DOHH2 (cell line): ENCODE results near the gene ALG2.

Source experiments
- H3F3A ChIP-seq: fragments of 200-600 bp; sonication (generic), shearing (Covaris generic); 2 replicates; pipeline ENCODE4 v1.6.0; 2016; ENCODE audit warnings: antibody characterized with exemption, mild to moderate bottlenecking; ENCODE audit not compliant: control insufficient read depth, insufficient read depth
- H3K27ac ChIP-seq: fragments of 200-600 bp; sonication (generic); 2 replicates; pipeline ENCODE4 v1.5.1; 2014; ENCODE audit warnings: low read depth, mild to moderate bottlenecking, low read length, moderate library complexity
- H3K27me3 ChIP-seq: fragments of 200-600 bp; sonication (generic); 2 replicates; pipeline ENCODE4 v1.6.1; 2014; ENCODE audit warnings: mild to moderate bottlenecking, low read length, mixed read lengths; ENCODE audit not compliant: control insufficient read depth
- H3K36me3 ChIP-seq: fragments of 200-600 bp; sonication (generic); 2 replicates; pipeline ENCODE4 v1.6.1; 2014; ENCODE audit warnings: mild to moderate bottlenecking, low read length, moderate library complexity, mixed read lengths; ENCODE audit not compliant: control insufficient read depth
- H3K4me1 ChIP-seq: fragments of 200-600 bp; sonication (generic); 2 replicates; pipeline ENCODE4 v1.6.1; 2014; ENCODE audit warnings: mild to moderate bottlenecking, low read length, mixed read lengths; ENCODE audit not compliant: control insufficient read depth
- H3K4me2 ChIP-seq: fragments of 200-600 bp; sonication (generic); 2 replicates; pipeline ENCODE4 v1.6.0; 2014; ENCODE audit warnings: mild to moderate bottlenecking, low read length, moderate library complexity
- H3K4me3 ChIP-seq: fragments of 200-600 bp; sonication (generic); 2 replicates; pipeline ENCODE4 v1.5.1; 2014; ENCODE audit warnings: mild to moderate bottlenecking, low read length, mixed read lengths
- H3K79me2 ChIP-seq: fragments of 200-600 bp; sonication (generic); 2 replicates; pipeline ENCODE4 v1.6.1; 2014; ENCODE audit warnings: mild to moderate bottlenecking, low read length, mixed read lengths; ENCODE audit not compliant: control insufficient read depth
- H3K9me2 ChIP-seq: fragments of 200-600 bp; sonication (generic); replicated peaks from 2 replicates; pipeline ENCODE4 v1.6.1; 2014; ENCODE audit warnings: mild to moderate bottlenecking, low read length, mixed read lengths; ENCODE audit not compliant: control insufficient read depth
- H3K9me3 ChIP-seq: fragments of 200-600 bp; sonication (generic); 2 replicates; pipeline ENCODE4 v1.6.1; 2014; ENCODE audit warnings: antibody characterized with exemption, low read length, mixed read lengths; ENCODE audit not compliant: control insufficient read depth, insufficient read depth
- H4K20me1 ChIP-seq: fragments of 200-600 bp; sonication (generic); 2 replicates; pipeline ENCODE4 v1.6.0; 2014; ENCODE audit warnings: low read depth, mild to moderate bottlenecking, antibody characterized with exemption, low read length, moderate library complexity; ENCODE audit not compliant: control insufficient read depth, insufficient read depth
- CTCF ChIP-seq: fragments of 200-600 bp; sonication (generic); IDR thresholded peaks from one replicate; pipeline ENCODE4 v1.5.1; 2014; ENCODE audit warnings: antibody characterized with exemption, mild to moderate bottlenecking, low read depth, low read length; ENCODE audit not compliant: poor library complexity, severe bottlenecking
- EZH2phosphoT487 ChIP-seq: fragments of 200-600 bp; sonication (generic); IDR thresholded peaks from 2 replicates; pipeline ENCODE4 v1.6.1; 2017; ENCODE audit warnings: borderline replicate concordance, mild to moderate bottlenecking, antibody characterized with exemption, low read length, moderate library complexity, mixed read lengths

Gene ALG2

GRCh38 chr9:99262949-99263418 lies 41.2 kb upstream of the ALG2 start:
- H3K4me3 ChIP-seq = peak overlapping the region; percentile 25
- H3K4me2 ChIP-seq = peak overlapping the region; percentile 44
- no peaks in the 10 kb centered on the region for H3K27me3 ChIP-seq
- no peaks in the 10 kb centered on the region for H3K36me3 ChIP-seq
- no peaks in the 10 kb centered on the region for H3K79me2 ChIP-seq
- TF ChIP-seq EZH2phosphoT487 = no peak
- TF ChIP-seq CTCF = no peak
- H3K4me1 ChIP-seq = peaks cover 53% of the 10 kb centered on the region
- no peaks in the 10 kb centered on the region for H3K9me3 ChIP-seq
- peaks cover 3% of the 10 kb centered on the region; the same call in 1 of the 2 replicates for H3F3A ChIP-seq
- peak overlapping the region; percentile 25 for H3K27ac ChIP-seq
- H4K20me1 ChIP-seq = no peaks in the 10 kb centered on the region
- H3K9me2 ChIP-seq = no peaks in the 10 kb centered on the region

- Histone ChIP-seq H3K9me2 (no peaks in the 10 kb centered on the region), H3K9me3 (no peaks in the 10 kb centered on the region), H3F3A (peaks cover 3% of the 10 kb centered on the region; the same call in 1 of the 2 replicates), H3K4me3 (no peak overlapping the region), H3K79me2 (no peaks in the 10 kb centered on the region), H3K4me2 (no peak overlapping the region), H3K27ac (no peak overlapping the region), H3K4me1 (peaks cover 50% of the 10 kb centered on the region), H3K36me3 (no peaks in the 10 kb centered on the region), H3K27me3 (no peaks in the 10 kb centered on the region), H4K20me1 (no peaks in the 10 kb centered on the region)
- TF ChIP-seq EZH2phosphoT487 (no peak), CTCF (no peak)
Measured at GRCh38 chr9:99261923-99262322, 40.2 kb upstream of the ALG2 start.

GRCh38 chr9:99259231-99259918 lies 37.6 kb upstream of the ALG2 start:
- H3K36me3 ChIP-seq = no peaks in the 10 kb centered on the region
- H3K4me2 ChIP-seq = no peak overlapping the region
- H3F3A ChIP-seq = no peaks in the 10 kb centered on the region
- no peaks in the 10 kb centered on the region for H3K9me3 ChIP-seq
- H3K27ac ChIP-seq = no peak overlapping the region
- H3K9me2 ChIP-seq = no peaks in the 10 kb centered on the region
- no peak overlapping the region for H3K4me3 ChIP-seq
- H3K4me1 ChIP-seq = peaks cover 25% of the 10 kb centered on the region
- TF ChIP-seq EZH2phosphoT487 (no peak), CTCF (no peak)
- H4K20me1 ChIP-seq = no peaks in the 10 kb centered on the region
- H3K27me3 ChIP-seq = no peaks in the 10 kb centered on the region
- H3K79me2 ChIP-seq = no peaks in the 10 kb centered on the region
